Anterior cingulate cortex (tissue), 58 donors: ENCODE data around the gene MRAP.
"Not testable (repeated sequence)": the region's sequence is repeated elsewhere in the genome, so short reads cannot be mapped to it uniquely, and the experiment has no call there.

Experiments used
- DNase-seq, 58 donors: peaks; one replicate each; lab custom pipeline; 2025; lab: John Stamatoyannopoulos, UW

The MRAP gene

DNA sequence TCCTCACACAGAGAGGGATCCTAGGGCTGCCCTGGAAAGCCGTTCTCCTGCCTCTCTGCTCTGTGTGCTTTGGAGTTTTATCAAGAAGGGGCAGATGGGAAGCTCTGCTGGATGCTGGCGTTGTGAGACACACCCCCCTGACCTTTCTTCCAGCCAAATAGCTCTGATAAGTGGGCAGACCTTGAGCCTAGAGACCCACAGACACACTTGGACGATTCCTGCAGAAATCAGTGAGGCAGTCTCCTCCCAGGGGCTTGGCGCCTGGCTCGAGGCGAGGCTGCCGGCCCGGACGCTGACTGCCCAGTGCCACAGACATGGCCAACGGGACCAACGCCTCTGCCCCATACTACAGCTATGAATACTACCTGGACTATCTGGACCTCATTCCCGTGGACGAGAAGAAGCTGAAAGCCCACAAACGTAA lies at the start of gene MRAP:
Gene MRAP (plus strand): TSS at position 198 of the 424 bp plus-strand sequence. CDS start 117 bp downstream, at position 315.
- no peak for DNase-seq

DNA sequence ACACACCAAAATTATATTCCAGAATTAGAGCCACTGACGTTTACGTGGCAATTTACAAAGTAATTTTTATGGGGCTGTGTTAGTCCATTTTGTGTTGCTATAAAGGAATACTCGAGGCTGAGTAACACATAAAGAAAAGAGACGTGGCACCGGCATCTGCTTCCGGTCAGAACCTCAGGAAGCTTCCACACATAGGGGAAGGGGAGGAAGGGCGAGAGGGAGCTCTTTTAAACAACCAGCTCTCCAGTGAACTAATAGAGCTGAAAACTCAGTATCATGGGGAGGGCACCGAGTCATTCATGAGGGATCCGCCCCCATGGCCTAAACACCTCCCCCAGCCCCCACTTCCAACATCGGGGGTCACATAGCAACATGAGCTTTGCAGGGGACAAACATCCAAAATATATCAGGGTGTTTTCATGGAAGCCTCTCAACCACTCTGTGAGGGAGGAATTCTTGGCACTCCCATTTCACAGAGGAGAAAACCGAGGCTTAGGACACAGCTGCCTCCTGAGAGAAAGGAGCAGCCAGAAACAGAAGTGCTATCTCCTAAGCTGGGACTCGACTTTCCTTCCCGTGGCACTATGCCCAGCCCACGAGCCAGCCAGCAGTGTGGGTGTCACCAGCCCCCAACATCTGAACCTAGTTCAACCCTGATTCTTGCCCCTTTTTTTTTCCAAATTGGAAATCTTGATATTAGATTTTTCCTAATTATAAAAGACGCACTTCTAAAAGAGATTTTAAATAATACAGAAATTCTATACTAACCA lies 49.0 kb upstream of the MRAP start:
- no peak for DNase-seq

DNA sequence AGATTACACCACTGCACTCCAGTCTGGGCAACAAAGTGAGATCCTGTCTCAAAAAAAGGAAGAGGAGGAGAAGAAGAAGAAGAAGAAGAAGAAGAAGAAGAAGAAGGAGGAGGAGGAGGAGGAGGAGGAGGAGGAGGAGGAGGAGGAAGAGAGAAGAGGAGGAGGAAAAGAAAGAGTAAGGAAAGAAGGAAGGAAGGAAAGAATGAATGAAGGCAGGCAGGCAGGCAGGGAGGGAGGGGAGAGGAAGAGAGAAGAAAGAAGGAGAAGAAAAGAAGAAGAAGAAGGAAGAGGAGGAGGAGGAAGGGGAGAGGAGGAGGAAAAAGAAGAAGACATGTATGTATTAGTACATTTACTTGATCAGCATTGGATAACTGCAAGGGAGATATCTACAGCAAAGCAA lies 46.5 kb upstream of the MRAP start:
- no peak for DNase-seq

DNA sequence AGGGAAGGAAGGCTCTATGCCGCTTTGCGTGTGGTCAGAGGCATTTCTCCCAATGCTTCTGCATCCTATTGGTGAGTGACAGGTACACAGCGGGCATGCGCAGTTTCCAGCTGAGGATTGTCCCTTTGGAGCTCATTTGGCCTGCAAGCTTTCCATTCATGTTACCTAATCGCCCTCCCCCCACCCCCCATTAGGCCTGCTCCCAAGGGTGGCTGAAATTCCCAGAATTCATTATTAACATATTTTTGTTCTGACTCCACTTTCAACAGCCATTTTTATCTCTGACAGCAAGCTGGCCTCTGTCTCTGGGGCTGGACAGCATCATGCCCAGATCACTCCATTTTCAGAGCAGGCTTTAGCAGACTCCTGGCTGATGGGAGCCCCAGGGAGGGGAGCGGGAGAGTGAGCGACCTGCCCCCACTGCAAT lies 45.4 kb upstream of the MRAP start:
- DNase-seq: no peak

DNA sequence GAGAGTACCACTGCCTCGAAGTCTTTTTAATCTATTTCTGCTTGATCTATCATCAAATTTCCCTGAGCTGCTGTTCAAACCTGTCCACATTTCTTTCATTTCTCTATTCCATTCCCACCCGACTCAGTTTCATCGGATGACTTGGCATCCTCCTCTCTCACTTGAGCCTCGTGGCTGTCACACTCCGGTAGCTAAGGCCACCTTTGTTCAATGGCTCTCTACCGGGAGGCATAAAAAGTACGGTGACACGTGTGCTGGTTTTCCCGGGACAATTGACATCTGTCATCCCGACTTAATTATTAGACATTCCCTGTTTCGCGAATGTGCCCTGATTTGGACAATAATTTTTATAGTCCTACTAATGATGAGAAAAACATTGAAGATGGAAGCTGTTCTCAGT lies 42.4 kb upstream of the MRAP start:
- no peak for DNase-seq

DNA sequence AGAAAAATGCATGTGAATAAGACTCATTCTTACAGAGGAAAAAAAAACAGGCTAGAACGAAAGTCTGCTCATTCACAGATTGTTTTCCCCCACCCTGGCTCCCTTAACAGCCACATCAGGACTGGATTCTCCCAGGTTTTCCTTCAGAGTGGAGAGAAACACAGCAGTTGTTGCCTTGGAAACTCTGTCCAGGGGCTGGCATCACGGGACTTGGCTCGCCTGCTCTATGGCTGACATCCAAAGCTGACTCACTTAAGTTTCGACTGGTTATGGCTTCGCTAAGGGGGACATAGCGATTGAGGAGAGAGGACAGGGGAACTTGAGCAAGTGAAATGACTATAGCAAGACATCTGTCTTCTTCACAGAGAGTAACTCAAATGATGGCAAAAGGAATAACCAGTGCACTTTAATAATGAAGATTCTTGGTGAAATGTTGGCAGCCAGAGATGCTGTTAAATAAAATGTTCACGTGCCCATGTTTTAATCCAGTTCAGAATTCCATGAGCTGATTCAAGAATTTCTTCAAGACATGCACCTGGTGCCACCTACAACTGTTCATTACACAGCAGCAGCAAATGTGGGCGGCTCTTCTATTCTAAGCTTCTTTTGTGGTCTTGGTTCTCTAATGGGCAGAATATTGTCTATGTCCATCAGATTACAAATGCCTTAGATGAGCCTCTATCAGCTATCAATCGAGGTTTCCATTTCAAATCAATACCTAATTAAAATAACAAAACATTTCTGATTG lies 41.6 kb upstream of the MRAP start:
- DNase-seq: peak in 55 of 58 donors; percentile 6 to 80 (median 44)

DNA sequence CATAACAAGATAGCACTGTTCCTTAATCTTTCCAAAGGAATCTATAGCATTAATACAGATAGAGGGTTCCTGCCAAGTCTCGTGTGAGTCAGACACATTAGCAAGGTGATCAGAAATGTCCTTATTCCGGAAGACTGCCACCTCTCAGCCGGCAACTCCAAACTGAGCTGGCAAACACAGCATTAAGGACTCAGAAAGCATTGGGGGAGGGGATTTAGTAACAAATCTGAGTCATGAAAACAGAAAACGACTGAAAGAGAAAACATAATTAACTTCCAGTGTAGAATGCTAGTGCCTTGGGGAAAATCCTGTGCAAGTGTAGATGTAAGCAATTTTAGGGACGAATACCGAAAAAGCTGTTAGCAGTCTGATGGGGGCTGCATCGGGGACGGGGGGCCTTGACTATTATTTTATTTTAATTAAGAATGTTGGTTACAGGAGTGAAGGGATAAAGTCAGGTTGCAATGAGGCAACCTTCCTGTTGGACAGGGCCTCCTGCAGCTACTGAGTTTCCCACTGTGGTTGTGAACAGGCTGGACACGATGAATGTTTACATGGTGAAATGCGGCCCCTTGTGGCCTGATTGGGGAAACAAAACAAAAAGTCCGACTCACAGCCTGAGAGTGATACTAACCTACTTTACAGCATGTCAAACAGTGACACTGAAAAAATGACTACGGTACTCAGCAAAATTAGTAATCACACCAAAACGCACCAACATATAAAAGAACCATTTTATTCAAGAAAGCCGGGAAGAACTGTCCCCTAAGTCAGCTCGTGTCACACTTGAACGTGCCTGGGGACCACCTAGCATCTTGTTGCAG lies 40.5 kb upstream of the MRAP start:
- peak in 55 of 58 donors; percentile 6 to 86 (median 59) for DNase-seq

DNA sequence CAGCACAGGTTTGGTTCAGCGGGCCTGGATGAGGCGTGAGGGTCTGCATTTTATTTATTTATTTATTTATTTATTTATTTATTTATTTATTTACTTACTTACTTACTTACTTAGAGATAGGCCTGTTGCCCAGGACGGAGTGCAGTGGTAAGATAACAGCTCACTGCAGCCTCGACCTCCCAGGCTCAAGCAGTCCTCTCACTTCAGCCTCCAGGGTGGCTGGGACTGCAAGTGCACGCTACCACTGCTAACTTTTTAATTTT lies 39.9 kb upstream of the MRAP start:
- DNase-seq: not testable (repeated sequence)

DNA sequence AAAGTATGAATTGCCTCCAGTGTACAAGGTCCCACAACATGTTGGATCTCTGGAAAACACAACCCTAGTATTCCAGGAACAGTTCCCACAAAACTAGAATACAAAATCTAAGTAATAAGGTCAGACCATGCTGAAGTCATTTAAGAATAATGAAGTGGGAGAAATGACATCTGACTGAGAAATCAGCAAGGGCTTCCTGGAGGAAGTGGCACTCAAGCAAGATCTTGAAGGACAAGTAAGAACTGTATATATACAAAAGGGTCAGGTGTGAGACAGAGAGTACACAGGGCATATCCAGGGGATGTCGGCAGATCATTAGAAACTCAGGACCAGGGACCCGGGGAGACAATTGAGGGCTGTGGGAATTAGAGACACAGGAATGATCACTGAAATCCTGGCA lies 38.5 kb upstream of the MRAP start:
- no peak for DNase-seq

DNA sequence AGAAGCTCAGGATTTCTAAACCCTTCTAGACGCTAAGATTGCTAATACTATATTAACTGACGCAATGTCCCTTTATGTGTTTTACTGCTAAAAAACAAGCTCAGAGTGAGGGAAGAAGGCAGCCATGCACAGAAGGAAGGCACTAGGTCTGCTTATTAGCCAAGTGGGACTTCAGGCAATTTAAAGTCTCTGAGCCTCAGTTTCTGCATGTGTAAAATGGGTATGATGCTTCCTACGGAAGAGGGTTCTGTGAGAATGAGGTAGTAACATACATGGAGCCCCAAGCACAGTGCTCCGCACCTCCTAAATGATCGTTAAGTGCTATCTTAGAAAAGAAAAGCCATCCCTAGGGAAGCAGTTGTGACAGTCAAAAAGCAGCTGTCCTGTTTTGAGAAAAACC lies 36.7 kb upstream of the MRAP start:
- no peak for DNase-seq

DNA sequence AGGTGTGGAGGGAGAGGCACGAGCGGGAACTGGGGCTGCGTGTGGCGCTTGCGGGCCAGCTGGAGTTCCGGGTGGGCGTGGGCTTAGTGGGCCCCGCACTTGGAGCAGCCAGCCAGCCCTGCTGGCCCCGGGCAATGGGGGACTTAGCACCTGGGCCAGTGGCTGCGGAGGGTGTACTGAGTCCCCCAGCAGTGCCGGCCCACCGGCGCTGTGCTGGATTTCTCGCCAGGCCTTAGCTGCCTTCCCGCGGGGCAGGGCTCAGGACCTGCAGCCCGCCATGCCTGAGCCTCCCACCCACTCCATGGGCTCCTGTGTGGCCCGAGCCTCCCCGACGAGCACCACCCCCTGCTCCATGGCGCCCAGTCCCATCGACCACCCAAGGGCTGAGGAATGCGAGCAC lies 33.3 kb upstream of the MRAP start:
- not testable (repeated sequence) for DNase-seq

DNA sequence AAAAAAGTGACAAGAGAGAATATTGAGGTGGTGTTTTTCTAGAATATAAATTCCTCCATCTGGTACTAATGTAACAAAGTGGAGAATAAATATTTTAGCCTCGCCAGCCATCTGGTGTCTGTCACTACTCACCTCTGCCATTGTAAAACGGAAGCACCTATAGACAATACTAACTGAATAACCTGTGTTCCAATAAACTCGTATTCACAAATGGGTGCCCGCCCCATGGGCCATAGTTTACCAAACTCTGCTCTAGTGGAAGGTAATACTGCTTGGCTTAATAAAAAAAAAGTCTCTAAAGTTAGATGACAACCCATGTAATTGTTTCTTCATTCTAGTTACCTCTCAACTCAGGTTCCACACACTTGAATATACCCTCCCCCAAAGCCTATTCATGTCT lies 27.9 kb upstream of the MRAP start:
- no peak for DNase-seq

DNA sequence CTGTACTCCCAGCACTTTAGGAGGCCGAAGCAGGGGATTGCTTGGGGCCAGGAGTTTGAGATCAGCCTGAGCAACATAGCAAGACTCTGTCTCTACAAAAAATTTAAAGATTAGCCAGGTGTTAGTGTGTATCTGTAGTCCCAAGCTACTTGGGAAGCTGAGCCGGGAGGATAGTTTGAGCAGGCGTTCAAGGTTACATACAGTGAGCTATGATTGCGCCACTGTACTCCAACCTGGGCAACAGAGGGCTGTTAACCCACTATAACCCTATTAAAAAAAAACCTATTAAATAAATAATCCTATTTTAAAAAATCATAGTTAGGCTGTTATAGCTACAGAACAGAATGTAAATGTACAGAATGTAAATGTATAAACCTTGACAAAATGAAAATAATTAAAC lies 22.0 kb upstream of the MRAP start:
- no peak for DNase-seq

DNA sequence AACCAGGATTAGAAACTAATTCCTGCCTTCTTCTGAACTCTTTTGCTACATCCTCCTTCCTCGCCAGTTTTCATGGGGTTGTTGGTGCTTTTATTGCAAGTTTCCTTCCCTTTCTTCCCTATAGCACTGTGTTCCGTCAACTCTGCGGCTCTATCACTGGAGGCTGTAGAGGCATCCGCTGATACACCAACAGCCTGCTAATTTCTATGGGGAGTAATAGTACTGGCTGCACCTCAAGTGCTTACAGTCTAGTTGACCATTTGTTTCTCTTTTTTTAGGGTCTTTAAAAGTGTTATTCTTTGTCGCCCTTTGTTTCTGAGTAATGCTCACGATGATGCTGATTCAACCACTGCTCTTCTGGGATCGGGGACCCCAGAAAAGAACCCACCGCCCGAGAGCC lies 20.6 kb upstream of the MRAP start:
- no peak for DNase-seq

DNA sequence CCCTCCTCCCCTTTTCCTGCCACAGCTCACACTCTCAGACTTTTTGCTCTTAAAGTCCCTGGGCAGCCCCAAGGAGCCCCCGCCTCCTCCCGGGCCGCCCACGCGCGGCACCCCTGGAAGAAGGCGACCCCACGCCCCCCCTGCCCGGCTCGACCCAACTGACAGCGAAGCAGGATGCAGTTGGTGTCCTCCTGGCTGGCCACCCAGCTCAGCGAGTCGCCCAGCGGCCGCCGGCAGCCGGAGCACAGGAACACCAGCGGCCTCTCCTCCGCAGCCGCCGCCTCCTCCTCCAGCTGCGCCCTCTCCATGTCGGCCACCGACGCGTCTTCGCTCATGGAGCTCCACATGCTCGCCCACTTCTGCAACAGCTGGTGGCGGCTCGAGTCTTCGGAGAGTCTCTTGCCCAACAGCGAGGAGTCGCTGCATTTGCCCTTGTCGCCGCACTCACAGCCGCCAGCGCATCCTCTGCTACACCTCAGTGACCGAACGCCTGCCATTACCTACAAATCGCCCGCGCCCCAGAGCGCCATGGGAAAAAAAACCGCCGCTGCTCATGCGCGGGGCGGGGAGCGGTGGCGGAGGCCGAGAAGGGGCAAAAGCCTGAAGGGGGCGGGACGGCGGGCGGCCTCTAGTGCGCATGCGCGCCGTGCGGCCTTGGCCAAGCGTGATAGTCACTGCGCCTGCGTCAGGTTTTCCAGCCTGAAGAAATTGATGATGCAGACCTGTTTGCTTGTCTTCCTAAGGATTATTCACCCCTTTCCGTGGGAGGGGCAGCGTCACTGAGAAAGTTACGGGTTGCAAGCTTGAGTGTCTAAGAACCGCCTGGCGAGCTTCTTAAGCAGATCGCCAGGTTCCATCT lies 19.9 kb upstream of the MRAP start, which contains the start of gene MIS18A:
Gene MIS18A (minus strand): TSS at position 532 of the 859 bp plus-strand sequence. CDS start 35 bp downstream, at position 497.
- peak; percentile 60 to 96 (median 90) for DNase-seq

DNA sequence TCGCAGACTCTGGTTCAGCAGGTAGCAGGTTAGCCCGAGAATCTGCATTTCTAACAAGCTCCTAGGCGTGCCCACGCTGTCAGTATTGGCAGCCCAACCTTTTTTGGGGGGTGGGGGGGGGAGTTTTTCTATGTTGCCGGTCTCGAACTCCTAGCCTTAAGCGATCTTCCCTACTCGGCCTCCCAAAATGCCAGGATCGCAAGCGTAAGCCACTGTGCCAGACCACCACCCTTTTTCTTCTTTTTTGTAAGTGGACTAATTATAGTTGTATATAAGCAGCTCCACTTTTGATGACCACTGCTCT lies 19.3 kb upstream of the MRAP start:
- DNase-seq: peak in 4 of 58 donors; percentile 35 to 58 (median 46)

DNA sequence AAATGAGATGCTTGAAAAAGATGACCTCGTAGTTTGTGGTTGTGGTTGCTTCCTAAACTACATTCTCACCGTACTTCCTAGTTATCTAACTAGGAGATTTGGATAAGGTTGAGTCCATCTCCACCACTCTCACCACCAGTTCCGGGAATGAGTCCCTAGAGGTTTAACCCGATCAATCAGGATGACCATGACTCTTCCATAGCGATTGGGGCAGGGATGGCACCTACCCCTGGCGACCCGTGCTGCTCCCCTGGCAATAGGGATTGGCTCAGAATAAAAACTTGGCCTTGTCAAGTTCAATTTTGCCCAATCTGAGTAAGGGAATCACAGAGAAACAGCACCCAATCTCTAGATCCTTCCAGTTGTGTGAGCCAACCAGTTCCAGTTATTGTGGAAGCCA lies 17.1 kb upstream of the MRAP start:
- no peak for DNase-seq

DNA sequence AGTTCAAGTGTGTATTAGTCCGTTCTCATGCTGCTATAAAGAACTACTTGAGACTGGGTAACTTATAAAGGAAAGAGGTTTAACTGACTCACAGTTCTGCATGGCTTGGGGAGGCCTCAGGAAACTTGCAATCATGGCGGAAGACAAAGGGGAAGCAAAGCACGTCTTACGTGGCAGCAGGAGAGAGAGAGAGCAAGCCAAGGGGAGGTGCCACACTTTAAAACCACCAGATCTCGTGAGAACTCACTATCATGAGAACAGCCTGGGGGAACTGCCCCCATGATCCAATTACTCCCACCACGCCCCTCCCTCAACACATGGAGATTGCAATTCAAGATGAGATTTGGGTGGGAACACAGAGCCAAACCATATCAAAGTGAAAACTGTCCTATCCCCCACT lies 15.7 kb upstream of the MRAP start:
- DNase-seq: no peak

DNA sequence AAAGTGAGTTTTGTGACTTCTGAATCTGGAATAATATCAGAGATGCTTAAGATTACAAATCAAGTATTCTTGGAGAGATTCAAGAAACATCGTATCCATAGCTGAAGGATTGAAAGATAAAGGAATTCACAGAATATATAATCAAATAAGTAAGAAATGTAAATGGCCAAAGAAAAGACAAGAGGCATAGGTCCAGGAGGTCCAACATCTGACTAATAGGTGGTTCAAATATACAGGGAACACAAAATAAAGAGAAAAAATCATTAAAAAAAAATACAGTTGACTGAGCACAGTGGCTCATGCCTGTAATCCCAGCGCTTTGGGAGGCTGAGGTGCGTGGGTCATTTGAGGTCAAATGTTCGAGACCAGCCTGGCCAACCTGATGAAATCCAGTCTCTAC lies 13.2 kb upstream of the MRAP start:
- DNase-seq: no peak

DNA sequence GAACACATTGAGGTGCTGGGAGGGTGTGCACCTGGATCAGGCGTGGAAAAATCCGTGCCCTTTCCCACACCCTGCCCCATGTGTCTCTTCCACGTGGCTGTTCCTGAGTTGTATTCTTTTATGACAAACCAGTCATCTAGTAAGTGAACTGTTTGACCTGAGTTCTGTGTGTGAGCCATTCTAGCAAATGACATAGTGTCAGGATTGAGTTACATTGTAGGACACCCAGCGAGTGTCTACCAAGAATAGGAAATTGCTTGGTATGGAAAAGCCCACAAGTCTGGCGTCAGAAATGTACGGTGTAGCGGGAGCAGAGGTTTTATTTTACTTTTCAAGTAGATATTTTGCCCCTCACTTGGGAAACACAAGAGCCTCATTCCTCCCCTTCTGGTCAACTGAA lies 1.2 kb upstream of the MRAP start:
- no peak for DNase-seq
